GM12873 (cell line): ENCODE data around the gene ARSG.

Experiments
- CTCF ChIP-seq: IDR thresholded peaks from 2 replicates; pipeline ENCODE4 v1.5.1; 2012; ENCODE audit warnings: low read depth, mild to moderate bottlenecking, moderate library complexity, low read length, control low read depth; ENCODE audit not compliant: insufficient read depth; ENCODE audit errors: missing control alignments

ARSG gene

DNA sequence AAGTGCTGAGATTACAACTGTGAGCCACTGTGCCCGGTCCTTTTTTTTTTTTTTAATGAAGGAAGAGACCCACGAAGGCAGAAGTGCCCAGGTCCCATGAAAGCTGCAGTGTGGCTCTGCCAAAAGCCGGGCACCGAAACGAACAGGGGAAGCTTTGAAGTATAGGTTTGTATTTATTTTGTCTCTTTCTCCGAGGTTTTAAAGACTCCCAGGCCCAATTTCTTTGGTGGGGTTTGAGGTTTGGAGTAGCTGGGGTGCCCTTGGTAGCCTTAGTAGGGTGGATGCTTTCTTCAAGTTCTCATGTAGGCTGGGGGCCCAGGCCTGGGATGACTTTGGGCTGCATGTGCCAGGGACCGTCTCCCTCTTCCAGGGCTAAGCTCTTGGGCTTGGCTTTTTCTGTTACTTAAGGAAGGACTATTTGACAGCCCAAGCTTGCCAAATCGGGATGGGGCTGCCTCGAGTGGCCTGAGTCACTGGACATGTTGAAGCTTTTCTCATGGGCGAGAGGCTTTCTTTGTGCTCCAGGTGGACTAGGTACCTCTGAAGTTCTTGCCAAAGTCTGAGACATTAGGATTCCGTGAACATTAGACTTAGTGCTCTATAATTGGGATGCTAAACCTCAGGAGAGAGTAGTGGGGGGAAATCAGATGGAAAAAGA, 99.7 kb downstream of the ARSG start:
- TF ChIP-seq CTCF = no peak

GRCh38 chr17:68391561-68392268, 100.4 kb downstream of the ARSG start:
- no peak for TF ChIP-seq CTCF

DNA sequence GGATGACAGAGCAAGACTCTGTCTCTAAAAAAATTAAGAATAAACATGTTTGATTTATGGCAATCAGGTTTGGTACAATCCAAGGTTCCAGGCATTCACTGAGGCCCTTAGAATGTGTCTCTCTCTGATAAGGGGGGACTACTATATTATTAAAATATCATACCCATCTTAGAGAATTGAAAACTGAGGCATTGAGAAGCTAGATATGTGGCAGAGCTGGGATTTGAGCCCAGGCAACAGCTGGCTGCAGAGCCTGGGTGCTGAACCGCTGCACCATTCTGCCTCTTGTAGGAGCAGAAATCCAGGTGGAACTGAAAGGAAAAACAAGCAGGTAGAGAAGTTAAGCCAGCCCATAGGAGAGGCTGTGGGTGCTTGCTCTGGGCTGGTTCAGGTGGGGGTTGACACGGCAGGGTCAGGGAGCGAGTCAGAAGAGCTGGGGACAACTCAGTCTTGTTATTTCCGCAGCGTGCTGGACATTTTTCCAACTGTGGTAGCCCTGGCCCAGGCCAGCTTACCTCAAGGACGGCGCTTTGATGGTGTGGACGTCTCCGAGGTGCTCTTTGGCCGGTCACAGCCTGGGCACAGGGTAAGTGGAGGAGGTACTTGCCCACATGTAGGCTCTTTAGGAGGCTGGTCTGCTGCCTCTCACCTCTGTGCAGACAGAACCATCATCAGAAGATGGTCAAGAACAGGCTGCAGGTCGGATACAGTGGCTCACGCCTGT, 103.5 kb downstream of the ARSG start:
- no peak for TF ChIP-seq CTCF

DNA sequence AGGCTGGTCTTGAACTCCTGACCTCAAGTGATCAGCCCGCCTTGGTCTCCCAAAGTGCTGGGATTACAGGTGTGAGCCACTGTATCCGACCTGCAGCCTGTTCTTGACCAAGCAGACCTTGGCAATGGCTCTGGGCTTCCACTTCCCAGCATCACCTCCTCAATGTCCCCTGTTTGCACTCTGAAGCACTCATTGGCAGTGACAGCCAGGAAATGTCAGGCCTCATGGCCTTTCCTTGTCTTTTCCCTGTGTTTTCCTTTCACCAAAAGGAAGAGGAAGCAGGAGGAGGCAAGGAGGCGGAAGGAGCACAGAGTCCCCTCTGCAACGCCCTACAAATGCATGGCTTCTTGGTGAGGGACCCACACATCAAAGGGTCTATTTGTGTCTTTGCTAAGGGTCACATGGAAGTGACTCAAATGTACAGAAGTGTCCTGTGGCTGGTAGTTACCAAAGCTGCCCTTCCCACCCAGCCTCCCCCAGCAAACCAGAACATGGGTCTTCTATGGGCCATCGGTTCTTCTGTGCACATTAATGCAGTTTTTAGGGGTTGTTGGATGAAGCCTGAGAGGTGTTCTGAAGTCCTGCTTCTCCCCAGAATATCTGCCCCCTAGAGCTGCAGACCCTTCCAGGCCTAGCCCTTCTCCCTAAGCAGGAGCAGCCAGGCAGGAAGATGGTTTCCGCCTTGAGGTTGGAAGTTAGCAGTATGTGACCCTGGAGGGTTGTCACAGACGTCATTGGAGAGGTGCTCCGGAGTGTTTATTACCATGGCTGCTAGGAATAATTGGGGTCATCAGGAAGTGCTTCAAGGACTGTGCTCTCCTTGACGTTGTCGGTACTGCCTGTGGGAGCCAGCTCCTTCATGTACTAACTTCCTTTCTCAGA, 105.2 kb downstream of the ARSG start:
- no peak for TF ChIP-seq CTCF

DNA sequence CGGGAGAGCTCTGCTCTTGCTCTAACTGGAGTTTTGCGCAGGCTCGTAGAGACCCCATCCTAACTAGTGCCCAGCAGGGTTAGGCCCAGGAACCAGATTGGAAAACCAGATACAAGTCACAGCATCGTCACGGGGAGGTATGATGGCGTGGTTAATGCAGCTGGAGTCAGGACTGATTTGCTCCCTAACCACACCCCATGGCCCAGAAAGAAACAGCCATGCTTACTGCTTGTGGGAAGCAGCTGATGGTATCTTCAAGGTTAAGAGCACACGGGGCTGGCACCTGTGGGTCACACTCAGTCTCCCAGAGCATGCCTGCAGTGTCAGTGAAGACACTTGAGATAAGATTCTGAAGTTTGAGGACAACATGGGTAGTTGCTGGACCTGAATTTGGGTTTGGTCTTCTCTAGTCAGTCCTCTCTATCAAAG, 105.8 kb downstream of the ARSG start:
- TF ChIP-seq CTCF = no peak

DNA sequence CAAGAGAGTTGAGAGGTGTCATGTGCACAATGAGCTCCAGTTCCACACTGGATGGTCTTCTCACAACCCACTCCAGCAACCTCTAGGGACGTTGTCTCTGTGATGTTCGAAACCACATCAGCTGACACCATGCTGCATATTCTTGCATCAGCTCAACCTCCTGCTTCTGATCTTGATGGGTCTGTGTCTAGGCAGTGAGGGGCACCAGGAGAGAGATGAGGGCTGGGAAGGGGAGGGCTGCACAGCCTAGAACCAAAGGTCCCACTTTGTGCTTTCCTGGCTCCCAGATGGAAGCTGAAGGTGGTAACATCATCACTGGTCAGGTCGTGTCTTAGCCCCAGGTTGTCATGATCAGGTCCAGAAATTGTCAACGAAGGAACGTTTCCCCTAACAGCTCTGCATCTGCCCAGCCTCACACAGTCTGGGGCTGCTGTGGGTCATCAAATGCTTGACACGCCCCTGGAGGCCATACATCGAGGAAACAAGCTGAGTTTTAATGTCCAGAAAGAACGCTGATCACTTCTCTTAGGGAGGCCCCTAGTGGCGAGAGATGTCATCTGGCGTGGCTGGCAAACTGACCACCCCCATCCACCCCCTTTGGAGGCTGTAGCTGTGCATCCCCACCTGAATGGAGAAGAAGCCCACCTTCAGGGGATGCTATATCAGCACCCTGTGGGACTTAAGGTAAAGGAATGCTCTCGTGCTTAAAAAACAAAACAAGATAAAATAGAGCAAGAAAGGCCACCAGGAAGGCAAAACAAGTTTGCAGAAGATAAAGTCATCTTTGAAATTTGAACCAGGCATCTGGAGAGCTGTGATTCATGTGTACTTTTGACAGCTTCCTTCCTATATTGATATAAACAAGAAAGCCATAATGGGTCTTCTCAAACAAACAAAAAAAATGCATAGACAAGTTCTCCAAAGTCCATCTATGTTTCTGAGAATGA, 107.7 kb downstream of the ARSG start:
- peak; percentile 90 for TF ChIP-seq CTCF
